Bronchial epithelial cell (primary cell): ENCODE results near the gene EPN3. TPM values are rescaled to one million over a fixed set of nuclear protein-coding genes. Genes with fewer than 3 reads are reported as not detected.

Source experiments
- DNase-seq: peaks from one replicate; pipeline ENCODE4 v3.0.0-alpha.2; 2010; ENCODE audit warnings: low read depth
- FAIRE-seq: peaks from 2 replicates; lab custom pipeline; 2011; peaks lifted over from hg19 to GRCh38; lab: Jason Lieb, UNC
- H3K27me3 ChIP-seq: 2 replicates; pipeline ENCODE4 v1.5.1; 2011; ENCODE audit warnings: low read length; ENCODE audit not compliant: control insufficient read depth, insufficient read depth
- H3K36me3 ChIP-seq: 2 replicates; pipeline ENCODE4 v1.5.1; 2011; ENCODE audit warnings: low read length; ENCODE audit not compliant: control insufficient read depth, insufficient read depth
- H3K4me3 ChIP-seq: 2 replicates; pipeline ENCODE4 v1.5.1; 2011; ENCODE audit warnings: mild to moderate bottlenecking, low read depth, low read length, control low read depth
- CTCF ChIP-seq: IDR thresholded peaks from 2 replicates; pipeline ENCODE4 v1.5.1; 2011; ENCODE audit warnings: mild to moderate bottlenecking, moderate library complexity, low read length, control low read depth, inconsistent platforms; ENCODE audit not compliant: insufficient read depth, severe bottlenecking
- total RNA-seq: library from RNA; depleted of rRNA; stranded (reverse); fragments of >200 nt; gene quantifications from 2 replicates; pipeline ENCODE4 v1.2.1, GENCODE V29; 2014

EPN3 gene
- total RNA-seq, 1 donor from 2014 or later: 2.9 TPM

- DNase-seq: peak; percentile 41
These were observed 27.2 kb downstream of the EPN3 start for GRCh38 chr17:50559674-50560184.

GRCh38 chr17:50560185-50560824 lies 27.8 kb downstream of the EPN3 start, which contains the start of gene CACNA1G:
TSS of gene CACNA1G (plus strand) at chr17:50560715. CDS start at chr17:50561460, 745 bp downstream.
- Histone ChIP-seq H3K27me3 (peaks cover 48% of the 10 kb centered on the region), H3K4me3 (peak within 1 kb of the TSS; percentile 31), H3K36me3 (peaks cover 3% of the 10 kb centered on the region)
- FAIRE-seq: no peak
- DNase-seq: peak; percentile 59
- no peak for TF ChIP-seq CTCF

More at GRCh38 chr17:50559674-50560184, 27.2 kb downstream of the EPN3 start:
- peaks cover 47% of the 10 kb centered on the region for H3K27me3 ChIP-seq
- H3K4me3 ChIP-seq: peak overlapping the region; percentile 28
- no peak for FAIRE-seq
- TF ChIP-seq CTCF: no peak
- peaks cover 4% of the 10 kb centered on the region for H3K36me3 ChIP-seq

GRCh38 chr17:50560931-50561745 lies 28.6 kb downstream of the EPN3 start:
- Histone ChIP-seq H3K4me3 (peak overlapping the region; percentile 31), H3K27me3 (peaks cover 54% of the 10 kb centered on the region), H3K36me3 (no peaks in the 10 kb centered on the region)
- DNase-seq: no peak
- TF ChIP-seq CTCF: no peak
- no peak for FAIRE-seq

GRCh38 chr17:50561746-50562141 lies 29.2 kb downstream of the EPN3 start:
- FAIRE-seq (no peak), DNase-seq (no peak)

More at GRCh38 chr17:50561746-50562141, 29.2 kb downstream of the EPN3 start:
- Histone ChIP-seq H3K4me3 (no peak overlapping the region), H3K36me3 (no peaks in the 10 kb centered on the region), H3K27me3 (peaks cover 57% of the 10 kb centered on the region)
- TF ChIP-seq CTCF: no peak
